Fibroblast of mammary gland (primary cell): ENCODE data around the gene POU3F3.
A peak's percentile ranks its signal among the peaks of the same experiment; 100 is the strongest.

Experiments
- DNase-seq: peaks from one replicate; pipeline ENCODE4 v3.0.0-alpha.2; 2010; ENCODE audit warnings: low read depth
- H3K4me3 ChIP-seq: 2 replicates; pipeline ENCODE4 v1.5.1; 2011; ENCODE audit warnings: low read depth, mild to moderate bottlenecking, low read length, moderate library complexity; ENCODE audit not compliant: control insufficient read depth
- TF ChIP-seq, protein P1 (sequence below): conservative IDR thresholded peaks from 2 replicates; pipeline ENCODE4 v1.5.1; 2011; ENCODE audit warnings: low read depth, low read length, inconsistent platforms; ENCODE audit not compliant: control insufficient read depth, insufficient read depth

The POU3F3 gene

DNA sequence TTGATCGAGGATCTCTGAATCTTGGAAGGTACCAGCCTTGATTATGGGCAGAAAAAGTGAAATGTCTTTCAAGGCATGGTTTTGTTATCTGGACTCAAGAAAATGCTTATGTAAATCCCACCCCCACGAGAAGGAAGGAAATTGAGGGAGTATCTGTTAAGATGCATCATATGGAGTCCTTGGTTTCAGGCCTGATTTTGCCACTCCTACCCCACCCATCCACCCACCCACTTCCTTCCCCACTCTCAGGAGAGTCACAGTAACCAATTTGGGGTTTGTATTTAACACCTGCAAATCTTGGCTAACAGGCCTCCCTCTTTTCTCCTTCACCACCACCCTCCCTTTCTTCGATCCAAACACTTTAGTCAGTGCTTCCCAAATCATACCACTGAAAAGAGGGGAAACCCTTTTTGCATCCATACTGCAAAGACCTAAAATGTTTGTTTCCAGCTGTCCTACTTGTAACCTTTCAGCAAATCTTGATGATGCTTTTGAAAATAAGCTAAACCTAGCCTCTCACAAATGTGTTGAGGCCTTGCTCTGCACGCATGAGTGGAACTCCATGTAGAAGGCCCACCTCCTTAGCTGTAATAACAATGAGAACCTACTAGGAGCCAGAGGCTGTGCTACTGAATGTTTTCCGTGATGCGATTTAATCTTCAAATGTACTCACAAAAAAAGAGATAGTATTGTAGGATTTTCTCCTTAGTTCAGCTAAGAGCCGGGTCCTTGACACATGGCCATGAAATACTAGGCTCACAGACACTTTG is 34.8 kb downstream of the POU3F3 start:
- no peak for DNase-seq
- no peak overlapping the region for H3K4me3 ChIP-seq
- TF ChIP-seq, protein P1, sequence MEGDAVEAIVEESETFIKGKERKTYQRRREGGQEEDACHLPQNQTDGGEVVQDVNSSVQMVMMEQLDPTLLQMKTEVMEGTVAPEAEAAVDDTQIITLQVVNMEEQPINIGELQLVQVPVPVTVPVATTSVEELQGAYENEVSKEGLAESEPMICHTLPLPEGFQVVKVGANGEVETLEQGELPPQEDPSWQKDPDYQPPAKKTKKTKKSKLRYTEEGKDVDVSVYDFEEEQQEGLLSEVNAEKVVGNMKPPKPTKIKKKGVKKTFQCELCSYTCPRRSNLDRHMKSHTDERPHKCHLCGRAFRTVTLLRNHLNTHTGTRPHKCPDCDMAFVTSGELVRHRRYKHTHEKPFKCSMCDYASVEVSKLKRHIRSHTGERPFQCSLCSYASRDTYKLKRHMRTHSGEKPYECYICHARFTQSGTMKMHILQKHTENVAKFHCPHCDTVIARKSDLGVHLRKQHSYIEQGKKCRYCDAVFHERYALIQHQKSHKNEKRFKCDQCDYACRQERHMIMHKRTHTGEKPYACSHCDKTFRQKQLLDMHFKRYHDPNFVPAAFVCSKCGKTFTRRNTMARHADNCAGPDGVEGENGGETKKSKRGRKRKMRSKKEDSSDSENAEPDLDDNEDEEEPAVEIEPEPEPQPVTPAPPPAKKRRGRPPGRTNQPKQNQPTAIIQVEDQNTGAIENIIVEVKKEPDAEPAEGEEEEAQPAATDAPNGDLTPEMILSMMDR = no peak

DNA sequence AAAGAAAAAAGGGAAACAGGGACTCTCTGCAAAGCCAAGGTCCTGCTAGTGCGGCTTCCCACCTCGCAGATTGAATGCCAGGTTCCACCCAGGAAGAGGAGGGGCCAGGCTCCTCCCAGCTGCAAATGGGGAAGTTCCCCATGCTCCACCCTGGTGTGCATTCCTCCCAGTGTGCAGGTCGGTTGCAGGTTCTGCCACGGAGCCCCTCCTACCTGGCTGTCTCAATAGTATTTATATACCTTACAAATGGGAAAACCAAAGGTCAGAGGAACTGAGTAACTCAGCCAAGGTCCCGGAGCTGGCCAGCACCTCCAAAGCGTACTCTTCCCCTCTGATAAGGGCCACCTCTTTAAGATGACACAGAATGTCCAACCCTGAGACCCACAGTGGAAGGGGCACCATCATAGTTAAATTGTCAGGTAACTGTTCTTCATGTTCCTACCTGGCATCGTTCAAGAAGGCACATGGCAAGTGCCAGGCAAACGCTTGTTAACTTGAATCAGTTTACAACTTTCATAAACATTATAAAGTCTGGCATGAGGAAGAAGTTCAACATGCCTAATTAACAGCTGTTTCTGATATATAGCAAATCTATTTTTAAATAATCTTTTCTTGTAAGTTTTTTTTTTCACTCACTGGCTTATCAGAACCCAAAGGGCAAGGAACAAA is 35.5 kb downstream of the POU3F3 start:
- no peak overlapping the region for H3K4me3 ChIP-seq
- TF ChIP-seq, protein P1 = no peak
- no peak for DNase-seq

DNA sequence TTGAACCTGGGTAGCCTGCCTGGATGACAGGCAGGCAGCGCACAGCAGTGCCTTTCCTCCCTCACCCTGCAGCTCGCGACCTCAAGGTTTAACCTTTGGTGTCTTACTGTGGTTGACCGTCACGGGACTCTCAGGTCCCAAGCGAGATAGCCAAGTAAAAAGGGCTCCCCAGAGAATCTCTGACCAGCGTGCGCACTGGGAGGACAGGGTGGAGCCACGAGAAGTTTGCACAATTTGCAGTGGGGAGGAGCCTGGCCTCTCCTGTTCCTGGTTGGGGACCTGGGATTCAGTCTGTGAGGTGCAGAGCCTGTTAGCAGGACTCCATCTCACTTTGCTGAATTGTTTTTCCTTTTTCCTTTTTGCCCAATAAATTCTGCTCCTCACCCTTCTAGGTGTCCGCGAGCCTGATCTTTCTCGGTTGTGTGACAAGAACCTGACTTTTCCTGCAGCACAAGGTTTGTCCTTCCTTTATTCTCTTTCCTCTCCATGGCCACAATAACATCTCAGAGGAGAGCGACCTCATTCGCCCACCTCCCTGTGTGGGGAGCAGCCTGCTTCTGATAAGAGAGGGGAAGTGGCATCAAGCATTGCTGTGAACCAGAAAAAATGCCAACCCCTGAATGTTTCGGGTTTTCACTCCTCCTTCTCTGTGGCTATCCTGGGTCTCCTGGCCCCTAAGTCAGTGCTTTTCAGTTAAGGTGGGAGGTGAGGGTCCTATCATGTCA is 36.2 kb downstream of the POU3F3 start:
- DNase-seq = no peak
- no peak overlapping the region for H3K4me3 ChIP-seq
- TF ChIP-seq, protein P1 = no peak

DNA sequence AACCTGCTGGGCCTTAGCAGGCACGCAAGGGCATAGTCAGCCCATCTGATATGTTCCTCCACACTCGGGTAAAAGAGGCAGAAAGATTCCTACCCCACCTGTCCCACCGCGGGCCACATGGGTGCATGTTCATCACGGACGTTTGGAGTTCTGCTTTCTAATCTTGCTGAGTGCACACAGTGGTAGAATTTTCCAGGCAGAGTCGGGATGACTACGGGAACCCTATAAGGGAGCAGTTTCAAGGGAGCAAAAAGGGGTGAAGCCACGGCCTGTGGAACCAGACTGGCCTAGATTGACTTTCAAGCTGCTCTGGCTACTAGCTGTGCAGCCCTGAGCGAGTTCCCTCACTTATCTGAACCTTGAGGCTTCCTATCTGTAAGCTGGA is 36.8 kb downstream of the POU3F3 start:
- H3K4me3 ChIP-seq = no peak overlapping the region
- no peak for DNase-seq
- TF ChIP-seq, protein P1 = no peak

DNA sequence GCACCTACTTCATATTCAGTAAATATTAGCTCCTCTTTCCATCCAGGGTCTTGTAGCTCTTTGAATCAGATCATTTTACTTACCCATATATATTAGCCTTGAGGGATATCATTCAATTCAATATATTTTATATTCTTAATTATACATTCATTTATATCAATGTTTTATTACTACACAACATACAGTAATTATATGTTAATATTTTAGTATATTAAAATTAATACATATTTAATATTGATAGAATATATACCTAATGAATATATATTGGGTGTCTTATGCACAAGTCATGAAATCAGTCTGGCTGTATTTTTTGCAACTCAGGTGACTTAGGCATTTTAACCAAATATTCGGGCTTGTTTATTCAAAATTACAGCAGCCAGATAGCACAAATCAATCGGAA is 37.2 kb downstream of the POU3F3 start:
- DNase-seq = no peak
- TF ChIP-seq, protein P1 = no peak
- no peak overlapping the region for H3K4me3 ChIP-seq

DNA sequence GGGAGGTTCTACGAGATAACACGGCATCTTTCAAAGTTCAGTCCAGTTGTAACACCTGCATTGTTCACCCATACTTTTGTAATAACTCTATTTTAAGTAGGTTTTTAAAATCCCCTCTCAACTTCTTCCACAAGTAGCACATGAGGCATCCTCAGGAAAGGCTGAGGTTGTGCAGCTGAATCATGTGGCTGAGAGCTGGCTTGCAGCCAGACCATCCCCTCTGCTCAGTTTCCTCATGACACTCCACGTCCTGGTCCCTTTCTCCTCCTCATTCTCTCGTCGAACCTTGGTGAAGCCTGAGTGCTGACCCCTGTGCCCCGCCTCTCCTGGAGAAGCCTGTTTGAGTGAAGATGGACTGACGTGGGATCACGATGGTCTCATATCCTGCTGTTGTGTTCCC is 42.5 kb downstream of the POU3F3 start:
- TF ChIP-seq, protein P1 = no peak
- no peak overlapping the region for H3K4me3 ChIP-seq
- peak; percentile 66 for DNase-seq
